ENCODE results near the gene IMPA2. TPM values are rescaled to one million over a fixed set of nuclear protein-coding genes. Genes with fewer than 3 reads are reported as not detected.

The IMPA2 gene
- total and polyA plus RNA-seq, 2 of the 8 experiments (the other 6 are each of a cell fraction or from before 2014, with no cell fraction given), result 102 to 140 TPM

- no peak for TF ChIP-seq TEAD4 (IDR thresholded peaks at IDR 0.05; ENCODE audit: low read depth, low read length)
- TF ChIP-seq HDAC6 (IDR thresholded peaks at IDR 0.05; ENCODE audit: low read depth, low read length), result no peak
- no peak for TF ChIP-seq ATF3 (IDR thresholded peaks at IDR 0.05; ENCODE audit: insufficient read depth, low read depth, low read length)
- no peak for TF ChIP-seq MAX (IDR thresholded peaks at IDR 0.05)
- no peak for TF ChIP-seq NRF1 (IDR thresholded peaks at IDR 0.05; ENCODE audit: low read depth, low read length)
- no peak for TF ChIP-seq ATF2 (IDR thresholded peaks at IDR 0.05; ENCODE audit: low read length)
Measured at GRCh38 chr18:11991021-11991795, 9.9 kb downstream of the IMPA2 start (continued).

Data from H1 (cell line).